K562 (cell line): ENCODE results near the gene NF1. TPM values are rescaled to one million over a fixed set of nuclear protein-coding genes. Genes with fewer than 3 reads are reported as not detected.

Experiments used
- ATAC-seq: fragments of 200-7000 bp; cut with Tn5 transposase; 3 replicates; pipeline ENCODE4 v1.9.1; 2020; ENCODE audit warnings: moderate library complexity
- BruUV-seq: library from RNA; stranded (reverse); fragments of 400-500 nt; replicated peaks from 2 replicates; lab custom pipeline; 2021; lab: Mats Ljungman, UMichigan
- CTCF ChIA-PET: fragments of 300-600 bp; formaldehyde crosslinking; extraction: SDS; loops from one replicate; lab custom pipeline; 2021; ENCODE audit warnings: low intra/inter-chr PET ratio; lab: Yijun Ruan, JAX
- POLR2A ChIA-PET: fragments of 300-600, 350-650 bp; sonication (Branson Sonifier 250); formaldehyde crosslinking; extraction: SDS; loops from one replicate; lab custom pipeline; 2021; ENCODE audit warnings: antibody characterized with exemption, inconsistent platforms; lab: Yijun Ruan, JAX
- DNase-seq, 4 experiments: peaks; one replicate each; pipeline versions ENCODE4 v3.0.0 to v3.0.0-alpha.2; 2011 to 2018; ENCODE audit warnings: low spot score in 3 of 4, mixed read lengths in 3 of 4; ENCODE audit errors: extremely low read depth in 1 of 4
- FAIRE-seq: peaks from 2 replicates; lab custom pipeline; 2011; peaks lifted over from hg19 to GRCh38; lab: Jason Lieb, UNC
- H2AFZ ChIP-seq: 2 replicates; pipeline ENCODE4 v1.6.0; 2011; ENCODE audit warnings: low read depth, low read length, control low read depth, inconsistent platforms
- H3K27ac ChIP-seq: fragments of 200-600 bp; 3 replicates; pipeline ENCODE4 v1.8.0; 2011; ENCODE audit warnings: low read depth, mild to moderate bottlenecking, control low read depth, inconsistent platforms, low read length, moderate library complexity, mixed read lengths; ENCODE audit errors: extremely low read depth
- H3K27me3 ChIP-seq, 2 experiments: fragments of 300-600 bp in 1 of 2; 2 replicates in 1 of 2; 3 replicates in 1 of 2; pipeline versions ENCODE4 v1.6.0 to v1.8.0; 2011; ENCODE audit warnings: inconsistent platforms in 2 of 2, low read length in 2 of 2, mild to moderate bottlenecking in 1 of 2, mixed read lengths in 1 of 2, moderate library complexity in 1 of 2; ENCODE audit not compliant: control insufficient read depth in 2 of 2, insufficient read depth in 2 of 2
- H3K36me3 ChIP-seq: fragments of 300-600 bp; 3 replicates; pipeline ENCODE4 v1.8.0; 2011; ENCODE audit warnings: mild to moderate bottlenecking, low read length, inconsistent platforms; ENCODE audit not compliant: control insufficient read depth, insufficient read depth
- H3K4me1 ChIP-seq, 2 experiments: fragments of 200-600 bp in 1 of 2; replicated peaks in 1 of 2; 2 replicates in 1 of 2; 3 replicates in 1 of 2; pipeline versions ENCODE4 v1.5.1 to v1.8.0; 2011; ENCODE audit warnings: inconsistent platforms in 2 of 2, low read length in 2 of 2, mild to moderate bottlenecking in 1 of 2, mixed read lengths in 1 of 2, moderate library complexity in 1 of 2; ENCODE audit not compliant: control insufficient read depth in 2 of 2, insufficient read depth in 2 of 2
- H3K4me2 ChIP-seq: 2 replicates; pipeline ENCODE4 v1.6.1; 2011; ENCODE audit warnings: low read length, control low read depth, inconsistent platforms, mixed read lengths; ENCODE audit not compliant: insufficient read depth
- H3K4me3 ChIP-seq: fragments of 200-600 bp; sonication (generic), shearing (Covaris generic); 2 replicates; pipeline ENCODE4 v1.5.1; 2016; ENCODE audit warnings: control low read depth, inconsistent platforms
- H3K79me2 ChIP-seq: fragments of 200-600 bp; 3 replicates; pipeline ENCODE4 v1.8.0; 2011; ENCODE audit warnings: low read length, inconsistent platforms; ENCODE audit not compliant: control insufficient read depth, insufficient read depth
- H3K9ac ChIP-seq, 2 experiments: 2 replicates each; pipeline versions ENCODE4 v1.6.0 to v1.6.1; 2011; ENCODE audit warnings: low read depth in 2 of 2, low read length in 2 of 2, control low read depth in 1 of 2, inconsistent platforms in 1 of 2, mild to moderate bottlenecking in 1 of 2, mixed read lengths in 1 of 2; ENCODE audit not compliant: insufficient read depth in 1 of 2
- H3K9me1 ChIP-seq: one replicate; pipeline ENCODE4 v1.6.0; 2011; ENCODE audit warnings: inconsistent platforms, mild to moderate bottlenecking, low read length, moderate library complexity; ENCODE audit not compliant: control insufficient read depth, insufficient read depth
- H3K9me3 ChIP-seq: replicated peaks from 2 replicates; pipeline ENCODE4 v1.5.1; 2011; ENCODE audit warnings: low read depth, low read length, inconsistent platforms; ENCODE audit not compliant: control insufficient read depth, insufficient read depth
- H4K20me1 ChIP-seq: replicated peaks from 2 replicates; pipeline ENCODE4 v1.6.1; 2011; ENCODE audit warnings: low read length, inconsistent platforms, mixed read lengths; ENCODE audit not compliant: control insufficient read depth, insufficient read depth
- BCL6 ChIP-seq: fragments of 250-450 bp; sonication (Bioruptor Pico); IDR thresholded peaks from 2 replicates; pipeline ENCODE4 v1.4.0; 2020
- CEBPB ChIP-seq: fragments of 450-650 bp; IDR thresholded peaks from 2 replicates; pipeline ENCODE4 v1.6.1; 2016; ENCODE audit warnings: missing genetic modification characterization, missing compliant biosample characterization
- CEBPG ChIP-seq, 3 experiments: fragments of 200-800 bp in 1 of 3; sonication (Bioruptor generic) in 1 of 3; sonication (generic) in 1 of 3; formaldehyde crosslinking in 1 of 3; IDR thresholded peaks in 2 of 3; conservative IDR thresholded peaks in 1 of 3; 2 replicates each; pipeline versions ENCODE4 v1.6.1 to v1.8.0; 2016 to 2022; ENCODE audit warnings: missing compliant biosample characterization in 2 of 3, missing genetic modification characterization in 2 of 3, mild to moderate bottlenecking in 1 of 3, missing genetic modification reagents in 1 of 3
- CHCHD3 ChIP-seq: fragments of 250-450 bp; sonication (Bioruptor Pico); IDR thresholded peaks from 2 replicates; pipeline ENCODE4 v2.1.2; 2022; ENCODE audit warnings: mild to moderate bottlenecking
- FIP1L1 ChIP-seq: fragments of 200-400 bp; formaldehyde crosslinking; IDR thresholded peaks from 2 replicates; pipeline ENCODE4 v1.6.1; 2018; ENCODE audit warnings: mild to moderate bottlenecking, low read depth, low read length; ENCODE audit not compliant: poor library complexity, severe bottlenecking
- GMEB1 ChIP-seq: fragments of 250-450 bp; sonication (Bioruptor Pico); IDR thresholded peaks from 2 replicates; pipeline ENCODE4 v1.4.0; 2020; ENCODE audit warnings: mild to moderate bottlenecking
- RBM17 ChIP-seq: fragments of 200-400 bp; formaldehyde crosslinking; IDR thresholded peaks from 2 replicates; pipeline ENCODE4 v1.6.1; 2017; ENCODE audit warnings: low read depth, mild to moderate bottlenecking, low read length, borderline replicate concordance
- TFAP4 ChIP-seq: sonication (generic); formaldehyde crosslinking; IDR thresholded peaks from 2 replicates; pipeline ENCODE4 v1.8.0; 2022; ENCODE audit warnings: missing genetic modification reagents, mild to moderate bottlenecking, moderate library complexity, borderline replicate concordance
- ZNF785 ChIP-seq: fragments of 250-450 bp; sonication (Bioruptor Pico); IDR thresholded peaks from 2 replicates; pipeline ENCODE4 v1.4.0; 2020; ENCODE audit warnings: mild to moderate bottlenecking
- WGBS: fragments of 100-300 bp; shearing (Covaris generic); methylation state at CpG from one replicate; pipeline ENCODE4 v1.1.6; 2016; ENCODE audit warnings: low coverage, mixed read lengths; ENCODE audit not compliant: insufficient coverage; ENCODE audit errors: missing lambda C conversion rate; 5-methylcytosine and 5-hydroxymethylcytosine counted together
- in situ Hi-C: fragments of 300-500 bp; cut with MboI; formaldehyde crosslinking; loops from 4 replicates; pipeline ENCODE4 v1.15.0; 2018; ENCODE audit warnings: inconsistent platforms, mixed read lengths
- intact Hi-C: fragments of 100-400 bp; cut with micrococcal nuclease; formaldehyde crosslinking; loops from 2 replicates; pipeline ENCODE4 v1.14.2; 2022
- polyA plus RNA-seq, 8 experiments: library from polyadenylated mRNA; depleted of rRNA in 4 of 8; stranded (reverse) in 5 of 8; unstranded in 3 of 8; fragments of >200 nt; fragmentation: Nextera tagmentation in 2 of 8; fragmentation: Illumina TruSeq in 1 of 8; extraction: Ambion mirVana in 2 of 8; extraction: Trizol in 1 of 8; gene quantifications; 2 replicates each; pipeline versions ENCODE4 v1.2.1 to v1.2.3, GENCODE V29; 2011 to 2014; ENCODE audit warnings: inconsistent platforms in 1 of 8, missing spikeins in 1 of 8
- total RNA-seq, 7 experiments: library from RNA; depleted of rRNA in 6 of 7; stranded (reverse); fragments of >200 nt in 6 of 7; fragmentation: Illumina TruSeq in 2 of 7; extraction: Trizol in 2 of 7; gene quantifications; 2 replicates each; pipeline versions ENCODE4 v1.2.1 to v1.2.3, GENCODE V29; 2011 to 2021; ENCODE audit warnings: low replicate concordance in 1 of 7

Gene NF1
- total and polyA plus RNA-seq, 9 of the 15 experiments (the other 6 are each of a cell fraction or from before 2014, with no cell fraction given), result 3.4 to 41.9 (median 24.3) TPM

GRCh38 chr17:31273516-31273915 lies 178.7 kb downstream of the NF1 start (continued):
- TF ChIP-seq RBM17, result no peak
- TF ChIP-seq GMEB1, result no peak
- TF ChIP-seq ZNF785 (CRISPR knock-in tag), result no peak
- no peak for TF ChIP-seq FIP1L1
- TF ChIP-seq, all 486 proteins: peak for 0

- Histone ChIP-seq H3K9me1 (no peaks in the 10 kb centered on the region), H3K27ac (no peak overlapping the region), H2AFZ (no peak overlapping the region), H3K27me3 (no peaks in the 10 kb centered on the region), H3K9me3 (no peaks in the 10 kb centered on the region), H3K36me3 (peaks cover 32% of the 10 kb centered on the region), H3K4me2 (no peak overlapping the region), H3K9ac (no peak overlapping the region), H3K4me3 (no peak overlapping the region), H3K4me1 (no peaks in the 10 kb centered on the region; a peak in 1 of 5 replicates), H3K79me2 (no peaks in the 10 kb centered on the region), H4K20me1 (no peaks in the 10 kb centered on the region; the same call in 1 of the 2 replicates)
- TF ChIP-seq CEBPB (peak; percentile 50; the same call in 1 of the 2 replicates), CEBPG (CRISPR knock-in tag; IDR thresholded peaks at IDR 0.05) (no peak), CEBPG (tag; conservative IDR thresholded peaks at IDR 0.05 in 1 of 2, IDR thresholded peaks at IDR 0.05 in 1 of 2) (0 out of 4 replicates have a peak, but pooled peaks of 1 of the 2 experiments have one; percentile 38), BCL6 (CRISPR knock-in tag) (no peak), CHCHD3 (CRISPR knock-in tag) (no peak), TFAP4 (CRISPR knock-in tag) (no peak)
- intact Hi-C loops, result no loop called here
- POLR2A ChIA-PET, result no interaction called here
- no TSS peak for BruUV-seq
- DNase-seq, result no peak
- in situ Hi-C loops, result no loop called here
- WGBS, result 80% methylated on average over 2 of the region's 2 CpGs
- CTCF ChIA-PET, result no interaction called here
- no peak for FAIRE-seq
- ATAC-seq, result no peak
Measured at GRCh38 chr17:31274252-31274651, 179.5 kb downstream of the NF1 start.
